Amniotic stem cell (primary cell): ENCODE results near the gene PABPC4L.
"Not testable (repeated sequence)": the region's sequence is repeated elsewhere in the genome, so short reads cannot be mapped to it uniquely, and the experiment has no call there.

Experiments used
- DNase-seq: peaks from one replicate; lab custom pipeline; 2025; lab: John Stamatoyannopoulos, UW

PABPC4L gene

GRCh38 chr4:134201216-134202161, at the start of gene PABPC4L:
TSS of gene PABPC4L (minus strand) at chr4:134201789. CDS start at chr4:134201019, 770 bp downstream.
- DNase-seq = peak; percentile 49

GRCh38 chr4:134251322-134251721, 49.7 kb upstream of the PABPC4L start:
- DNase-seq = no peak

DNA sequence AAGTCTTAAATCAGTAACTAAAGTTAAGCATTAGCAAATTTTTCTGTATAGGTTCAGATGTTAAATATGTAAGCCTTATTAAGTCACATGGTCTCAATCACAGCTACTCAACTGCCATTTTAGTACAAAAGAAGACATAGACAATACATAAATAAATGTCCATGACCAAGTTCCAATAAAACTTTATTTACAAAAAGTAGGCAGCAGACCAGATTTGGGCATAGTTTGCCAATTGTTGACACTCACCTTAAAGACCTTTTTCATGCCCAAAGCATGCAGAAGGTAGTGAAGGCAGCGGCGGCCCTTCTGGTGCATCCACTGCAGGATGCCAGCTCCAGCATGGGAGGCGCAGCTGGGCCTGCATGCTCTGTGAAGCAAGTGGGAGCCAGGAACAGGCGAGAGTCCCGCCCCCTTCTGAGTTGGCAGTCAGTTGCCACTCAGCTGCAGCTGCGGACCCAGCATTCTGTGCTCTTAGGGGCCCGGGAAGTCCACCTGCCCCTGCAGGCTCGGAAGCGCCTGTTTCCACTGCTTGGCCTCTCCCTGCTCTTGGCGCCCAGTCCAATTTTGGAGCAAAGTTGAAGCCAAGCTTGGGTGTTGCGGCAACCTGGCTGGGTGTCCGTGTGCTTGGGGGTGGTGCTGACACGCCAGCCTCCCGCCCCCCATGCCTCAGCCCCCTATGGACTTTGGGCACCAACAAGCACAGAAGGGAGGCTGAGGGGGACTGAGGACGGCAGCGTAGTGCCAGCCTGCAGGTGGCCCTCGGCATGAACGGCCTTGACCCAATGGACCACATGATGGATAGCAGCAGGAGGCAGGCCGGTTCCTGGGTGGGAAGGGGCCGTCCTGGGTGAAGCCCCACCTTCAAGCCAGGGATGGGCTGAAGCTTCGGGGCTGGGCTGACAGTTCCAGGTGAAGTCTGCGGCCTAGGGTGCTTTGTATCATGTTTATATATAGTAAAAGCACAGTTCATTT, 42.4 kb upstream of the PABPC4L start:
- DNase-seq = no peak

- no peak for DNase-seq
Observed at GRCh38 chr4:134219043-134219442, 17.5 kb upstream of the PABPC4L start.

DNA sequence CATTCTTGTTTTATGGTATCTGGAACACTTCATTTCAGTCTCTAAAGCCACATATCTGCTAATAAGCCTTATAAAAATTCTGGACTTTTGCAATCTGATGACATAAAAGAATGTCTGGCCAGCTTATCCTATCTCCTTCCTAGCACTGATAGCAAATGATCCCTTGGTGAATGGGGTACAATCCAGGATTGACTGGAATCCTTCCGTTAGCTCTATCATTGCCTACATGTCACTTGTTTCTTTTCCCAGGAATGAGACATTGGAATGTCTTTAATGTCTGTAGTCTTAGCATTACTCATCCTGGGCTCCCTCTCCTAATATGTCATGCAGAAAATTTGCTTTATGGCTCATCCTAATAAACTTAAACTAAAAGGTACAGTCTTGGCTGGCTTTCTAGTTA, 14.8 kb upstream of the PABPC4L start:
- peak; percentile 3 for DNase-seq

DNA sequence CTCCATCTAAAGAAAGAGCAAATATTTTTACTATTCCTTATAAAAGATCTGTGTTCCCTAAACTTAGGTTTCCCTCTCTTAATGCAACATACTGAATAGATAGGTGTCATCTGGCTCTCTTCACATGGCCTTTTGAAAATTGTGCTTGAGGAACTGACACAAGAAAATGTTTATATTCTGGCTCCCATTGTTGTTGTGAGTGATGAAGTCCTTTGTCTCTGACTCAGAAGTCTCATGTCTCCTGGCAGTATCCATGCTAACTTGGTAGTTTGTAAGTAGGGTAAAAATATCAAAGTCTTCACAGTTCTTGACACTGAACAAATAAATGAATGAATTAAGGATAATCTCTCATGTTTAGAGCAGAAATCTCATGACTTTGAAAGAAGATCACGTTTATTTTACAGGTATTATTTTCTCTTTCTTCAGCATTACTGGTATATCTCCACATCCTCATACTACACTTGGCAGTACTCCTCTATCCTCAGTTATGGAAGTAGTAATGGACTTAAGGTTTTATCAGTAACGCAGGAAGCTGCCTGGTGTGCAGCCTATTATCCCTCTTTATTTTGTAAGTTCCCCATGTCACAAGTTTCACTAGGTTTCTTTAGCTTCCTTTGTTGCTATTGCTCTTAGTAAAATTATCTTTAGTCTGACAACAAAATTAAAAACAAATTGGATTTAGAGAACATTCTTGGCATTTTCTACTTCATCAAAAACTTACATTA, 14.2 kb upstream of the PABPC4L start:
- DNase-seq = no peak

DNA sequence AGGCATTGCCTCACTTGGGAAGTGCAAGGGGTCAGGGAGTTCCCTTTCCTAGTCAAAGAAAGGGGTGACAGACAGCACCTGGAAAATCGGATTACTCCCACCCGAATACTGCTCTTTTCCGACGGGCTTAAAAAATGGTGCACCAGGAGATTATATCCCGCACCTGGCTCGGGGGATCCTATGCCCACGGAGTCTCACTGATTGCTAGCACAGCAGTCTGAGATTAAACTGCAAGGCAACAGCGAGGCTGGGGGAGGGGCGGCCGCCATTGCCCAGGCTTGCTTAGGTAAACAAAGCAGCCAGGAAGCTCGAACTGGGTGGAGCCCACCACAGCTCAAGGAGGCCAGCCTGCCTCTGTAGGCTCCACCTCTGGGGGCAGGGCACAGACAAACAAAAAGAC, 6.4 kb upstream of the PABPC4L start:
- not testable (repeated sequence) for DNase-seq

GRCh38 chr4:134202166-134202956, 772 bp upstream of the PABPC4L start:
- DNase-seq = no peak

DNA sequence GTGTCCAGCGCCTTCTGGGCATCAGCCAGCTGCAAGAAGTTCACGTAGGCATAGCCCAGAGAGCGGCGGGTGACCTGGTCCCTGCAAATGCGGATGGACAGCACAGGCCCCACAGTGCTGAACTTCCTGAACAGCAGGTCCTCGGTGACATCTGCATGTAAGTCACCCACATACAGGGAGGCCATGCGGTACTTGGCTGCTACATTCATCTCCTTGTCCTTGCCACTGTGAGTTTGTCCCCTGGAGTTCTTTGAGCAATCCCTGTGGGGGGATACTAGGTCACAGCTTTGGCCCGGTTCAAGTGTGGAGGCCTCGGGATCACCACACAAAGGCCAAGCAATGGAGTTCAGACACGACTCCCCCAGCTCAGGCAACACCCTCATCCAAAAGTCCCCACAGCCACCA, 776 bp downstream of the PABPC4L start:
- no peak for DNase-seq

DNA sequence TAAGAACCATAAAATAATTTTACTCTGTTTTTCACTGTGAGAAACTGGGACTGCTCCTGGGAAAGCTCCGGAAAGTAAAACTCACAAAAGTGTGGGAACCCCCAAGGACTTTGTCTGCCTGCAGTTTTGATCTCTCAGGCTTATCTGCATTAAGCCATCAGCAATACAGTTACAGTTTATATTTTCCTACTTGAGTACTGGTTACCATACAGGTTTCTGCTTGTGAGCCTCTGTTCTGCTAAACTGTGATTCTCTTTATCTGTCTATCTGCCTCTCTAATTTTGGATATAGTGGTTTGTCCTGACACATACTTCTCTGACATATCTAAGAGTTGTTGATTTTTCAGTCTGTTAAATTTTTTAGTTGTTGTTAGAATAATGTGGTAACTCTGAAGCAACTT, 11.6 kb downstream of the PABPC4L start:
- DNase-seq = no peak

GRCh38 chr4:134189480-134189879, 12.1 kb downstream of the PABPC4L start:
- no peak for DNase-seq

GRCh38 chr4:134178706-134179105, 22.9 kb downstream of the PABPC4L start:
- DNase-seq = no peak

GRCh38 chr4:134174271-134174670, 27.3 kb downstream of the PABPC4L start:
- DNase-seq = no peak

DNA sequence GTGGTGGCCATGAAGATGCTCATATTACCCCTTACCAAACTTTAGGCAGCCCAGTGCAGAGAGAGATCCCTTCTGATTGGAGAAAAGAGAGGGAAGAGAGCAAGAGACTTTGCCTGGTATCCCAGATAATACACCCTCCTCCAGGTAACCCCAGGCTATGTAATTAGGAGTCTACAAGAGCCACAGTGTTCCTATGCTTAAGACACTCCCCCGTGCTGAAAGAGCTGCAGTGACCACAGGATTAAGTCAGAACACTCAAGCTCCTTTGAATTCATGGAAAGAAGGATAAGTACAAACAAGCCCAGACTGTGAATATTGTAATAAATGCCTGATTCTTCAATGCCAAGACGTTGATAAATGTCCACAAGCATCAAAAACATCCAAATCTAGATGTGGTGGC, 41.4 kb downstream of the PABPC4L start:
- no peak for DNase-seq

- no peak for DNase-seq
Observed at GRCh38 chr4:134154097-134154496, 47.5 kb downstream of the PABPC4L start.

GRCh38 chr4:134147941-134148340, 53.6 kb downstream of the PABPC4L start:
- DNase-seq = no peak
